ENCODE measurements around the gene ITPK1.
"Not testable (repeated sequence)": the region's sequence is repeated elsewhere in the genome, so short reads cannot be mapped to it uniquely, and the experiment has no call there.

ITPK1 gene

DNA sequence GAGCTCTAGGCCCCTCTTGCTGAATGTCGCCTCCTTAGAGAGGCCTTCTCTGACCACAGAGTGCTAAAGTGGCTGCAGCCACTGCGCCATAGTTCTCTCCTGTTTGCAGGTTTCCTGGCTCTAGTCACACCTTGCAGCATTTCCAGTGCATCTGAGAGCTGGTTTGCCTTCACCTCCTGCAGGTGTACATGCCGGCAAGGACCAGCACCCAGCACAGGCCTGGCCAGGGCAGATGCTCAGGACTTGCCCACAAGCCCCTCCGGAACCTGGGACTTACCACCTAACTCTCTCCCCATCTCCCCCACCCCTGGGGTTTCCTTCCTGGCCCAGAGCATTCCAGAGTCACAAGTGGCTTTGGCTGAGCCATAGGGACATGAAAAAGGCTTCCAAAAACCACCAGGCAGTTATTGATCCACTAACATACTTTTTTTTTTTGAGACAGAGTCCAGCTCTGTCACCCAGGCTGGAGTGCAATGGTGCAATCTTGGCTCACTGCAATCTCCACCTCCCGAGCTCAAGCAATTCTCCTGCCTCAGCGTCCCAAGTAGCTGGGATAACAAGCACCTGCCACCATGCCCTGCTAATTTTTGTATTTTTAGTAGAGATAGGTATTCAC lies 9.1 kb downstream of the ITPK1 start:
- peaks cover 12% of the 10 kb centered on the region for H3K79me2 ChIP-seq (ENCODE audit: control insufficient read depth, insufficient read depth, low read length)
- H3K4me2 ChIP-seq (ENCODE audit: low read length) = no peak overlapping the region
- H3K4ac ChIP-seq (ENCODE audit: low read depth, low read length) = no peak overlapping the region
- no peaks in the 10 kb centered on the region for H3K27me3 ChIP-seq (ENCODE audit: insufficient read depth, low read length, poor library complexity)
- no peak overlapping the region for H4K5ac ChIP-seq (ENCODE audit: low read length)
- H3K56ac ChIP-seq (ENCODE audit: low read length) = no peak overlapping the region
- no peak overlapping the region for H3K9ac ChIP-seq (ENCODE audit: low read length)
- H2BK120ac ChIP-seq (ENCODE audit: low read depth, low read length) = no peak overlapping the region
- no peak overlapping the region for H2BK15ac ChIP-seq (replicated peaks; ENCODE audit: low read depth)
- no CpG with 5 or more reads among the region's 6 CpGs for WGBS (ENCODE audit: extremely low coverage, insufficient coverage, low lambda C conversion rate)
- H3K4me1 ChIP-seq (ENCODE audit: control insufficient read depth, low read depth, low read length) = no peaks in the 10 kb centered on the region
- no peak overlapping the region for H3K27ac ChIP-seq (ENCODE audit: low read depth, low read length)
- H2BK5ac ChIP-seq (ENCODE audit: low read length) = no peak overlapping the region
- H3K36me3 ChIP-seq (ENCODE audit: control insufficient read depth, insufficient read depth, low read length) = no peaks in the 10 kb centered on the region
- H3K4me3 ChIP-seq (ENCODE audit: low read length) = no peak overlapping the region
- no peak overlapping the region for H3K23ac ChIP-seq (ENCODE audit: low read length)
- H3K18ac ChIP-seq (ENCODE audit: low read length) = no peak overlapping the region
- no peak overlapping the region for H4K8ac ChIP-seq (ENCODE audit: low read depth, low read length)
- peaks cover 3% of the 10 kb centered on the region for H3K79me1 ChIP-seq (ENCODE audit: low read length)
- DNase-seq = no peak
- H2AK5ac ChIP-seq (ENCODE audit: low read length) = no peak overlapping the region

DNA sequence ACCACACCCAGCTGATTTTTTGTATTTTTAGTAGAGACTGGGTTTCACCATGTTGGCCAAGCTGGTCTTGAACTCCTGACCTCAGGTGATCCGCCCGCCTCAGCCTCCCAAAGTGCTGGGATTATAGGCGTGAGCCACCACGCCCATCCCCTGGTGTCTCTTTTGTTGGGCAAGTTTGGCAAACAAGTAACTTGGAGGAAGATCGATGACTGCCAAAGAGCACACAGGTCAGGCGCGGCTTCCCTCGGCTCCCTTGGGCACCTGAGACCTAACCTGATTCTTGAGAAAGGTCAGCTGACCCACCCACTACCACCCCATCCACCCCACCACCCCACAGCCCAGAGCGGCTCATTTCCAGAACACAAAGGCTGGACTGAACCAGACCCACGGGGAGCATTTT lies 9.9 kb downstream of the ITPK1 start:
- not testable (repeated sequence) for H3K27ac ChIP-seq (ENCODE audit: low read depth, low read length); H4K8ac ChIP-seq (ENCODE audit: low read depth, low read length); H3K4ac ChIP-seq (ENCODE audit: low read depth, low read length); H2BK120ac ChIP-seq (ENCODE audit: low read depth, low read length); H3K9ac ChIP-seq (ENCODE audit: low read length); H4K5ac ChIP-seq (ENCODE audit: low read length); H3K27me3 ChIP-seq (ENCODE audit: insufficient read depth, low read length, poor library complexity); H2BK15ac ChIP-seq (replicated peaks; ENCODE audit: low read depth); H3K23ac ChIP-seq (ENCODE audit: low read length); H3K4me2 ChIP-seq (ENCODE audit: low read length); H3K4me3 ChIP-seq (ENCODE audit: low read length); H3K56ac ChIP-seq (ENCODE audit: low read length); H3K18ac ChIP-seq (ENCODE audit: low read length); H3K36me3 ChIP-seq (ENCODE audit: control insufficient read depth, insufficient read depth, low read length); DNase-seq; H3K79me1 ChIP-seq (ENCODE audit: low read length); H2AK5ac ChIP-seq (ENCODE audit: low read length); H3K4me1 ChIP-seq (ENCODE audit: control insufficient read depth, low read depth, low read length); H2BK5ac ChIP-seq (ENCODE audit: low read length)
- peaks cover 11% of the 10 kb centered on the region for H3K79me2 ChIP-seq (ENCODE audit: control insufficient read depth, insufficient read depth, low read length)
- WGBS (ENCODE audit: extremely low coverage, insufficient coverage, low lambda C conversion rate) = no CpG with 5 or more reads among the region's 10 CpGs

DNA sequence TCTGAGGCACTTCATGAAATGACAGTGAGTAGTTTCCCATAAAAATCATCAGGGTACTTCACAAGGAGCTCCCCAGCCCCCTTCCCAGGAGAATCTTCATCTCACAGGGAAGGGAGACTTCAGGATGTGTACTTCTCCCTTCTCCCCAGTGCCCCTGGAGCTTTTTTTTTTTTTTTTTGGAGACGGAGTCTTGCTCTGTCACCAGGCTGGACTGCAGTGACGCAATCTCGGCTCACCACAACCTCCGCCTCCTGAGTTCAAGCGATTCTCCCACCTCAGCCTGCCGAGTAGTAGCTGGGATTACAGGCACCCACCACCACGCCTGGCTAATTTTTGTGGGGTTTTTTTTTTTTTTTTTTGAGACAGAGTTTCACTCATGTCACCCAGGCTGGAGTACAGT lies 10.4 kb downstream of the ITPK1 start:
- Histone ChIP-seq H3K79me1 (ENCODE audit: low read length) (peaks cover 5% of the 10 kb centered on the region), H3K23ac (ENCODE audit: low read length) (no peak overlapping the region), H2AK5ac (ENCODE audit: low read length) (no peak overlapping the region), H2BK120ac (ENCODE audit: low read depth, low read length) (no peak overlapping the region), H2BK5ac (ENCODE audit: low read length) (no peak overlapping the region), H3K27me3 (ENCODE audit: insufficient read depth, low read length, poor library complexity) (no peaks in the 10 kb centered on the region), H2BK15ac (replicated peaks; ENCODE audit: low read depth) (no peak overlapping the region), H3K56ac (ENCODE audit: low read length) (no peak overlapping the region), H4K8ac (ENCODE audit: low read depth, low read length) (no peak overlapping the region), H3K4ac (ENCODE audit: low read depth, low read length) (no peak overlapping the region), H3K9ac (ENCODE audit: low read length) (no peak overlapping the region), H3K79me2 (ENCODE audit: control insufficient read depth, insufficient read depth, low read length) (peaks cover 10% of the 10 kb centered on the region), H3K36me3 (ENCODE audit: control insufficient read depth, insufficient read depth, low read length) (no peaks in the 10 kb centered on the region), H4K5ac (ENCODE audit: low read length) (no peak overlapping the region), H3K4me1 (ENCODE audit: control insufficient read depth, low read depth, low read length) (no peaks in the 10 kb centered on the region), H3K4me2 (ENCODE audit: low read length) (no peak overlapping the region), H3K18ac (ENCODE audit: low read length) (no peak overlapping the region), H3K4me3 (ENCODE audit: low read length) (no peak overlapping the region), H3K27ac (ENCODE audit: low read depth, low read length) (no peak overlapping the region)
- no CpG with 5 or more reads among the region's 7 CpGs for WGBS (ENCODE audit: extremely low coverage, insufficient coverage, low lambda C conversion rate)
- no peak for DNase-seq

DNA sequence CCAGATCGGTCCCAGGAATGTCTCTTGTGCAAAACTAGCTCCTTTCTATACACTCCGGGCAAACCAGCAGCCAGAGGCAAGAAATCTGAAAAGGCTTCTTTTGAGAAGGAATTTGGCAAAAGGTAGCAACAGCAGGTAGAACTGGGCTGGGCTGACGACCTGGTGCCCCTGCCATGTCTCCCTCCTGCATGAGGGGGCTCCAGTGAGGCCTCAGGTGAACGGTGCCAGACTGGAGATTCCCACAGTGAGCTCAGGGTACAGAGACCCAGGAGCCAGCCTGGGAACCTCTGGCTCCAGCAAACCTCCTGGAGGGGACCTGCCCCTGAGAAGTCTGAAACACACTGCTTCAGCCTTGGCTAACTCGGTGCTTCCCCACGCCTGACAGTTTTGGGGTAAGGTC lies 10.8 kb downstream of the ITPK1 start:
- Histone ChIP-seq H2BK120ac (ENCODE audit: low read depth, low read length) (no peak overlapping the region), H4K8ac (ENCODE audit: low read depth, low read length) (no peak overlapping the region)

DNA sequence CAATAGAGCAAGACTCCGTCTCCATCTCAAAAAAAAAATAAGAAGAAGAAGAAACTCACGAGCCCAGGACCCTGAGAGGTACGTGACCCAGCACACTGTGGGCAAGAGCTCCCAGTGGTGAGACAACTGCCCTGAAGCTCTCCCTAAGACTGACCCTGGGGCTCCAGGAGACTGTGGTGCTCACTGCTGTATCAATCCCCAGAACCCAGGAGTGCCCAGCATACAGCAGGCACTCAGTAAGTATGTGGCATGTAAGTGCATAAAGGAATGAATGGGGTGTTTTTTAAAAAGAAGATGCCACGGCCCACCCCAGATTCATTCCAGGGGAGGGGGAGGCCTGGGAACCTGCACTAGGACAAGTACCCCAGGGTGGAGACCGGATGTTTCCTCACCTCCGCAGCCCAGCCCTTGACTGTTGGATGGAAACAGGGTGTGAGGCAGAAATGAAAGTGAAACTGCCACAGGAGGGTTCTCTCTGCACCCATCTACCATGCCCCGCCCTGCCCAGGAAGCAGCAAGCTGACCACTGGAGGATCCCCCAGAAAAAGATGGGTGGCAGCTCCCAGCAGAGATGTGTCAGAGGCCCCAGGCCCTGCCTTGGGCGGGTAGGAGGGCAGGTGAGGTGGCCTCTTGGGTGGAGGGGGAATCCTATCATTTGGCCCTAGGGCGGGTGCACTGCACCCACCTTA lies 12.2 kb downstream of the ITPK1 start:
- WGBS (ENCODE audit: extremely low coverage, insufficient coverage, low lambda C conversion rate) = no CpG with 5 or more reads among the region's 9 CpGs
- no peak overlapping the region for H2BK15ac ChIP-seq (replicated peaks; ENCODE audit: low read depth)
- H3K23ac ChIP-seq (ENCODE audit: low read length) = no peak overlapping the region
- H4K5ac ChIP-seq (ENCODE audit: low read length) = no peak overlapping the region
- no peak overlapping the region for H3K27ac ChIP-seq (ENCODE audit: low read depth, low read length)
- H2BK120ac ChIP-seq (ENCODE audit: low read depth, low read length) = no peak overlapping the region
- no peaks in the 10 kb centered on the region for H3K27me3 ChIP-seq (ENCODE audit: insufficient read depth, low read length, poor library complexity)
- H3K79me2 ChIP-seq (ENCODE audit: control insufficient read depth, insufficient read depth, low read length) = peaks cover 4% of the 10 kb centered on the region
- no peak overlapping the region for H3K4me2 ChIP-seq (ENCODE audit: low read length)
- H3K18ac ChIP-seq (ENCODE audit: low read length) = no peak overlapping the region
- H2AK5ac ChIP-seq (ENCODE audit: low read length) = no peak overlapping the region
- no peak overlapping the region for H3K9ac ChIP-seq (ENCODE audit: low read length)
- H4K8ac ChIP-seq (ENCODE audit: low read depth, low read length) = no peak overlapping the region
- no peak overlapping the region for H3K4me3 ChIP-seq (ENCODE audit: low read length)
- no peak overlapping the region for H3K4ac ChIP-seq (ENCODE audit: low read depth, low read length)
- peaks cover 3% of the 10 kb centered on the region for H3K4me1 ChIP-seq (ENCODE audit: control insufficient read depth, low read depth, low read length)
- peaks cover 5% of the 10 kb centered on the region for H3K79me1 ChIP-seq (ENCODE audit: low read length)
- no peak for DNase-seq
- no peak overlapping the region for H3K56ac ChIP-seq (ENCODE audit: low read length)
- no peak overlapping the region for H2BK5ac ChIP-seq (ENCODE audit: low read length)
- no peaks in the 10 kb centered on the region for H3K36me3 ChIP-seq (ENCODE audit: control insufficient read depth, insufficient read depth, low read length)

More for the DNA sequence above, 10.8 kb downstream of the ITPK1 start:
- H2AK5ac ChIP-seq (ENCODE audit: low read length) = no peak overlapping the region
- H3K36me3 ChIP-seq (ENCODE audit: control insufficient read depth, insufficient read depth, low read length) = no peaks in the 10 kb centered on the region
- H3K79me2 ChIP-seq (ENCODE audit: control insufficient read depth, insufficient read depth, low read length) = peaks cover 10% of the 10 kb centered on the region
- no peak overlapping the region for H3K4me3 ChIP-seq (ENCODE audit: low read length)
- peaks cover 3% of the 10 kb centered on the region for H3K4me1 ChIP-seq (ENCODE audit: control insufficient read depth, low read depth, low read length)
- no peak overlapping the region for H3K9ac ChIP-seq (ENCODE audit: low read length)
- H2BK15ac ChIP-seq (replicated peaks; ENCODE audit: low read depth) = no peak overlapping the region
- H3K4me2 ChIP-seq (ENCODE audit: low read length) = no peak overlapping the region
- no peak overlapping the region for H4K5ac ChIP-seq (ENCODE audit: low read length)
- peaks cover 5% of the 10 kb centered on the region for H3K79me1 ChIP-seq (ENCODE audit: low read length)
- no peak overlapping the region for H3K23ac ChIP-seq (ENCODE audit: low read length)
- H3K18ac ChIP-seq (ENCODE audit: low read length) = no peak overlapping the region
- no peak overlapping the region for H3K56ac ChIP-seq (ENCODE audit: low read length)
- H2BK5ac ChIP-seq (ENCODE audit: low read length) = no peak overlapping the region
- H3K27ac ChIP-seq (ENCODE audit: low read depth, low read length) = no peak overlapping the region
- peak; percentile 62 for DNase-seq
- H3K27me3 ChIP-seq (ENCODE audit: insufficient read depth, low read length, poor library complexity) = no peaks in the 10 kb centered on the region
- no CpG with 5 or more reads among the region's 6 CpGs for WGBS (ENCODE audit: extremely low coverage, insufficient coverage, low lambda C conversion rate)
- no peak overlapping the region for H3K4ac ChIP-seq (ENCODE audit: low read depth, low read length)

DNA sequence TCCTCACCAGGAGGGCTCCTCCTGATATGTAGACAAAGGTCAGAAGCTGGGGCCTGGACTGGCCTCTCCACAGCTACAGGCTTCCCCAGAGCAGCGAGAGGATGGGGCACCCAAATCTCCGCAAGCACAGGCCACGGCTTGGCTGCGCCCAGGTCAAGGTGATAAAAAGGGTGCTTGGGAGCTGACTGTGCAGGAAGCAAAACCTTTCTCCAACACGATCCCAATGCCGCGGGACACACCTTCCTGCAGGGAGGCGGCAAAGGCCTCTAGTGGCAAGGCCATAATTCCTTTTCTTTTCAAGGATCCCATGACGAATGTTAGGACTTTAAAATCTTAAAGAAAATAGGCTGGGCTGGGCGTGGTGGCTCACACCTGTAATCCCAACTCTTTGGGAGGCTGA lies 13.6 kb downstream of the ITPK1 start:
- H4K5ac ChIP-seq (ENCODE audit: low read length) = no peak overlapping the region
- H3K4me2 ChIP-seq (ENCODE audit: low read length) = no peak overlapping the region
- no peak overlapping the region for H3K4ac ChIP-seq (ENCODE audit: low read depth, low read length)
- H2BK15ac ChIP-seq (replicated peaks; ENCODE audit: low read depth) = no peak overlapping the region
- no peak overlapping the region for H2BK120ac ChIP-seq (ENCODE audit: low read depth, low read length)
- H4K8ac ChIP-seq (ENCODE audit: low read depth, low read length) = no peak overlapping the region
- H3K23ac ChIP-seq (ENCODE audit: low read length) = no peak overlapping the region
- DNase-seq = no peak
- peaks cover 3% of the 10 kb centered on the region for H3K4me1 ChIP-seq (ENCODE audit: control insufficient read depth, low read depth, low read length)
- no peak overlapping the region for H2BK5ac ChIP-seq (ENCODE audit: low read length)
- H3K79me1 ChIP-seq (ENCODE audit: low read length) = peaks cover 2% of the 10 kb centered on the region
- no peaks in the 10 kb centered on the region for H3K27me3 ChIP-seq (ENCODE audit: insufficient read depth, low read length, poor library complexity)
- no peaks in the 10 kb centered on the region for H3K36me3 ChIP-seq (ENCODE audit: control insufficient read depth, insufficient read depth, low read length)
- H3K56ac ChIP-seq (ENCODE audit: low read length) = no peak overlapping the region
- no peak overlapping the region for H3K4me3 ChIP-seq (ENCODE audit: low read length)
- H3K9ac ChIP-seq (ENCODE audit: low read length) = no peak overlapping the region
- H3K27ac ChIP-seq (ENCODE audit: low read depth, low read length) = no peak overlapping the region
- H3K18ac ChIP-seq (ENCODE audit: low read length) = no peak overlapping the region
- peaks cover 2% of the 10 kb centered on the region for H3K79me2 ChIP-seq (ENCODE audit: control insufficient read depth, insufficient read depth, low read length)
- no CpG with 5 or more reads among the region's 10 CpGs for WGBS (ENCODE audit: extremely low coverage, insufficient coverage, low lambda C conversion rate)
- no peak overlapping the region for H2AK5ac ChIP-seq (ENCODE audit: low read length)
